GM10266 (cell line): ENCODE measurements around the gene PRXL2C.
"Not testable (repeated sequence)": the region's sequence is repeated elsewhere in the genome, so short reads cannot be mapped to it uniquely, and the experiment has no call there.

Experiments used
- DNase-seq: peaks from one replicate; pipeline ENCODE4 v3.0.0; 2012; ENCODE audit errors: extremely low spot score
- TF ChIP-seq, protein P1 (sequence below): IDR thresholded peaks from 2 replicates; pipeline ENCODE4 v1.5.1; 2012; ENCODE audit warnings: mild to moderate bottlenecking, low read depth; ENCODE audit not compliant: control insufficient read depth, insufficient read depth; ENCODE audit errors: missing control alignments

PRXL2C gene

GRCh38 chr9:96644137-96644536 is 11.0 kb downstream of the PRXL2C start:
- TF ChIP-seq, protein P1, sequence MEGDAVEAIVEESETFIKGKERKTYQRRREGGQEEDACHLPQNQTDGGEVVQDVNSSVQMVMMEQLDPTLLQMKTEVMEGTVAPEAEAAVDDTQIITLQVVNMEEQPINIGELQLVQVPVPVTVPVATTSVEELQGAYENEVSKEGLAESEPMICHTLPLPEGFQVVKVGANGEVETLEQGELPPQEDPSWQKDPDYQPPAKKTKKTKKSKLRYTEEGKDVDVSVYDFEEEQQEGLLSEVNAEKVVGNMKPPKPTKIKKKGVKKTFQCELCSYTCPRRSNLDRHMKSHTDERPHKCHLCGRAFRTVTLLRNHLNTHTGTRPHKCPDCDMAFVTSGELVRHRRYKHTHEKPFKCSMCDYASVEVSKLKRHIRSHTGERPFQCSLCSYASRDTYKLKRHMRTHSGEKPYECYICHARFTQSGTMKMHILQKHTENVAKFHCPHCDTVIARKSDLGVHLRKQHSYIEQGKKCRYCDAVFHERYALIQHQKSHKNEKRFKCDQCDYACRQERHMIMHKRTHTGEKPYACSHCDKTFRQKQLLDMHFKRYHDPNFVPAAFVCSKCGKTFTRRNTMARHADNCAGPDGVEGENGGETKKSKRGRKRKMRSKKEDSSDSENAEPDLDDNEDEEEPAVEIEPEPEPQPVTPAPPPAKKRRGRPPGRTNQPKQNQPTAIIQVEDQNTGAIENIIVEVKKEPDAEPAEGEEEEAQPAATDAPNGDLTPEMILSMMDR: no peak
- no peak for DNase-seq

- TF ChIP-seq, protein P1: no peak
- no peak for DNase-seq
Measured at GRCh38 chr9:96641514-96641913, 13.6 kb downstream of the PRXL2C start.

GRCh38 chr9:96638606-96639364 is 16.3 kb downstream of the PRXL2C start:
- TF ChIP-seq, protein P1: no peak
- DNase-seq: no peak

GRCh38 chr9:96636368-96636767 is 18.7 kb downstream of the PRXL2C start:
- TF ChIP-seq, protein P1: no peak
- DNase-seq: no peak

DNA sequence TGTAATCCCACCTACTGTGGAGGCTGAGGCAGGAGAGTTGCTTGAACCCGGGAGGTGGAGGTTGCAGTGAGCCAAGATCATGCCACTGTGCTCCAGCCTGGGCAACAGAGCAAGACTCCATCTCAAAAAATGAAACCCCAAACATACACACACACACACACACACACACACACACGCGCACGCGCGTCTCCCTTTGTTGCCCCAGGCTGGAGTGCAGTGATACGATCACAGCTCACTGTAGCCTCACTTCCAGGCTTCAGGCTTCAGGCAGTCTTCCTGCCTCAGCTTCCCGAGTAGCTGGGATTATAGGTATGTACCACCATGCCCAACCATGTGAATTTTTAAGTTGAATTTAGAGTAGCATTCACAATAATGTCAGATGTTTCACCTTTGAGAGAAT is 21.5 kb downstream of the PRXL2C start:
- not testable (repeated sequence) for DNase-seq

GRCh38 chr9:96626912-96627311 is 28.2 kb downstream of the PRXL2C start:
- no peak for DNase-seq
- TF ChIP-seq, protein P1: no peak

GRCh38 chr9:96621618-96622017 is 33.5 kb downstream of the PRXL2C start:
- TF ChIP-seq, protein P1: no peak
- no peak for DNase-seq
